Measurements from ENCODE around the gene RAB25. TPM values are rescaled to one million over a fixed set of nuclear protein-coding genes. Genes with fewer than 3 reads are reported as not detected.

The RAB25 gene
- total RNA-seq, 1 experiment from 2014 or later, result 141 TPM

DNA sequence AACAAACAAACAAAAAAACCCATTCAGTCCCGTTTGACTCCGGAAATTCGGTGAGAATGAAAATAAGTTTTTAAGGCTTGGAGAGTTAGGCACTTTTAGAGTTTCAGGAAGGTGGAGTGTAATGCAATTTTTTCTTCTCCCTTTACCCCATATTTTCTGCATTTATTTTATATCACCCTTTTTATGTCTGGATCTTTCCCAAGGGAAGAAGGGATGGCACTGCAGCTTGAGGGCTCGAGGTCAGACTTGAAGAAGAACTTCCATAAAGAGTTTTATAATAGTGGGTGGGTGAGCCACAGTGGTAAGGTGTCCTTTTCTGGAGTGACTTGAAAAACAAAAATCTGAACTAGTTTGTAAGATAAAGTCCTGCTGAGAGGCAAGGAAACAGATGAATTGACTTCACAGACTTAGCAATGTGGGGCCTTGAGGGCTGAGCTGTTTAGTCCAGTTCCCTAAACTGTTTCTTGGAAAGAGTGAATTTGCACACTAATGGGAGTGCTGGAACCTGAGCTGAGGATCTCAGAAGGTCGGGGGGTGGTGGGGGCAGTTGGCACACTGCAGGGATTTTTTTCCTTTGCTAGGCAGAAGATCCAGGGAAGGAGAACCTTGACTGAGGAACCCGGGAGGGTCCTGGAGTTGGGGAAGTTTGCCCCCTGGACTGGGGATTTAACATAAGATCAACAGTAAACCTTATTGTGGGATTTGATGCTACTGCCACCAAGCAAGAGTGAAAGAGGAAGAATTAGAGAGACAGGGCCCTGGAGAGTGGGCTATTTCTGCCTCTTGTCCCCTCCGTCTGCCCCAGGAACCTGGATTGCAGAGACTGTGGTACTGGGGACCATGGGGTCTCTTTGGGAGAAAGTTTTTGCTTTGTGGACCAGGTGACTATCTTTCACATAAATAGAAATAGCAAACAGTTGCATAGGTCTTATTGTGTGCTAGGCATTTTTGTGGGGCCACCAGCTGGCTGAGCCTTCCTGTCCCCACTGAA is 23.1 kb downstream of the RAB25 start:
- H3K27me3 ChIP-seq (replicated peaks; ENCODE audit: control insufficient read depth, insufficient read depth, low read length), result no peaks in the 10 kb centered on the region
- Mint-ChIP-seq H3K4me3 (ENCODE audit: unreplicated experiment) (peak overlapping the region; percentile 88), H3K27ac (ENCODE audit: unreplicated experiment) (peak overlapping the region; percentile 71), H3K36me3 (ENCODE audit: insufficient read depth, unreplicated experiment) (peaks cover 8% of the 10 kb centered on the region), H3K4me1 (ENCODE audit: low read depth, unreplicated experiment) (peaks cover 31% of the 10 kb centered on the region), H3K9me3 (ENCODE audit: unreplicated experiment) (no peaks in the 10 kb centered on the region), H3K27me3 (ENCODE audit: insufficient read depth, unreplicated experiment) (no peaks in the 10 kb centered on the region)
- TSS peak; percentile 59 for BruUV-seq (replicated peaks)
- peak overlapping the region; percentile 83 for H3K4me3 ChIP-seq (ENCODE audit: low read depth, low read length)
- no peaks in the 10 kb centered on the region for H3K9me3 ChIP-seq
- no peaks in the 10 kb centered on the region for H3K36me3 ChIP-seq (ENCODE audit: control insufficient read depth, insufficient read depth, low read length)
- intact Hi-C loops (cut with micrococcal nuclease; ENCODE audit: unreplicated experiment), result no loop called here
- peaks cover 34% of the 10 kb centered on the region for H3K4me1 ChIP-seq
- POLR2A ChIA-PET, result interaction anchor here (2.2 kb wide), 1 partner anchor 23 kb away, joined by 5 read pairs; the partner anchor contains the start of gene RAB25
- CTCF ChIA-PET, result interaction anchor here (0.9 to 1.3 kb wide), 2 partner anchors 33 to 141 kb away, joined by 3 read pairs; no protein-coding TSS in a partner anchor
- no peak for DNase-seq
- TF ChIP-seq, protein P1, sequence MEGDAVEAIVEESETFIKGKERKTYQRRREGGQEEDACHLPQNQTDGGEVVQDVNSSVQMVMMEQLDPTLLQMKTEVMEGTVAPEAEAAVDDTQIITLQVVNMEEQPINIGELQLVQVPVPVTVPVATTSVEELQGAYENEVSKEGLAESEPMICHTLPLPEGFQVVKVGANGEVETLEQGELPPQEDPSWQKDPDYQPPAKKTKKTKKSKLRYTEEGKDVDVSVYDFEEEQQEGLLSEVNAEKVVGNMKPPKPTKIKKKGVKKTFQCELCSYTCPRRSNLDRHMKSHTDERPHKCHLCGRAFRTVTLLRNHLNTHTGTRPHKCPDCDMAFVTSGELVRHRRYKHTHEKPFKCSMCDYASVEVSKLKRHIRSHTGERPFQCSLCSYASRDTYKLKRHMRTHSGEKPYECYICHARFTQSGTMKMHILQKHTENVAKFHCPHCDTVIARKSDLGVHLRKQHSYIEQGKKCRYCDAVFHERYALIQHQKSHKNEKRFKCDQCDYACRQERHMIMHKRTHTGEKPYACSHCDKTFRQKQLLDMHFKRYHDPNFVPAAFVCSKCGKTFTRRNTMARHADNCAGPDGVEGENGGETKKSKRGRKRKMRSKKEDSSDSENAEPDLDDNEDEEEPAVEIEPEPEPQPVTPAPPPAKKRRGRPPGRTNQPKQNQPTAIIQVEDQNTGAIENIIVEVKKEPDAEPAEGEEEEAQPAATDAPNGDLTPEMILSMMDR (IDR thresholded peaks at IDR 0.05; ENCODE audit: insufficient read depth in 1 of 2, low read depth in 1 of 2, low read length in 1 of 2, severe bottlenecking in 1 of 2, unreplicated experiment in 1 of 2), result no peak

DNA sequence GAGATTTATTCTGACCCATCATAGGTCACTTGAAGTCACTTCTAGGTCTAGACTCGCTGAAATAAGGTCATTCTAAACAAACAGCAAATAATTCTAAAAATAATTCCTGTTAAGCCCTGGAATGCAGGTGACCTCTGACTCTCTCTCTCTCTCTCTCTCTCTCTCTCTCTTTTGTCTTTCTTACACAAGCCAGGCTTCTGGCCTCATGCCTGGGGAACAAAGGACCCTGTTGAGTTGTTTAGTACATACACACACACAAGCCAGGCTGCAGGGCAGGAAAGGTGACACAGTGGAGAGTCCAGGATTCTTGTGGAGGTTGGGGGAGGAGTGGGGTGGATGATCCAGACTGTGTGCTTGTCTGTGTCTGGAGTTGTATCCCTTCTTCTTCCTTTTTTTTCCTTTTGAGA is 25.3 kb downstream of the RAB25 start:
- Mint-ChIP-seq H3K27me3 (ENCODE audit: insufficient read depth, unreplicated experiment) (no peaks in the 10 kb centered on the region), H3K9me3 (ENCODE audit: unreplicated experiment) (no peaks in the 10 kb centered on the region), H3K4me1 (ENCODE audit: low read depth, unreplicated experiment) (peaks cover 40% of the 10 kb centered on the region), H3K4me3 (ENCODE audit: unreplicated experiment) (peak overlapping the region; percentile 32), H3K36me3 (ENCODE audit: insufficient read depth, unreplicated experiment) (peaks cover 15% of the 10 kb centered on the region), H3K27ac (ENCODE audit: unreplicated experiment) (peak overlapping the region; percentile 81)
- Histone ChIP-seq H3K9me3 (no peaks in the 10 kb centered on the region), H3K36me3 (ENCODE audit: control insufficient read depth, insufficient read depth, low read length) (peaks cover 1% of the 10 kb centered on the region; the same call in 1 of the 2 replicates), H3K4me3 (ENCODE audit: low read depth, low read length) (no peak overlapping the region), H3K27me3 (replicated peaks; ENCODE audit: control insufficient read depth, insufficient read depth, low read length) (no peaks in the 10 kb centered on the region), H3K4me1 (peaks cover 39% of the 10 kb centered on the region)
- BruUV-seq (replicated peaks), result no TSS peak
- intact Hi-C loops (cut with micrococcal nuclease; ENCODE audit: unreplicated experiment), result loop anchor here (1.0 to 2.0 kb wide), 4 partner anchors 20 to 139 kb away; partner anchors contain the start of gene LAMTOR2
- POLR2A ChIA-PET, result interaction anchor here (0.7 kb wide), 1 partner anchor 32 kb away, joined by 4 read pairs; no protein-coding TSS in a partner anchor
- TF ChIP-seq, protein P1 (IDR thresholded peaks at IDR 0.05; ENCODE audit: insufficient read depth in 1 of 2, low read depth in 1 of 2, low read length in 1 of 2, severe bottlenecking in 1 of 2, unreplicated experiment in 1 of 2), result no peak
- peak; percentile 90 to 91 for DNase-seq
- CTCF ChIA-PET, result interaction anchor here (1.0 kb wide), 1 partner anchor 44 kb away, joined by 3 read pairs; no protein-coding TSS in a partner anchor

DNA sequence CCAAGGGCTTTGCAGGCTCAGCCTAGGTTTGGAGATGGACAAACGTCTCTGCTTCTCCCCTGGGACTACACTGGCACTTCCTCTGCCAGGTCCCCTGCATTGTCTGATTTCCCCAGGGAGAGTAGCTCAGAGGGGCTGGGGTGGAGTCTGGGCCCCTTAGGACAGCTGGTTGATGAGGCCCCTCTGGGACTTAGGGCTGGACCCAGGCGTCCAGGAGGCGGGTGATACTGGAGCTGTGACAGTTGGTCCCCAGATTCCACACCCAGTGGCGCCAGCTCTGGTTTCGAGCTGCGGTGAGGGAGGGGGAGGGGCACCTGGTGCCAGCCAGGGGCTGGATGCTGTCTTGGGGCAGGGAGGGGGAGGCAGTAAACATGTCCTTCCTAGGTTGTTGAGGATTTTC is 28.7 kb downstream of the RAB25 start:
- peaks cover 32% of the 10 kb centered on the region for H3K4me1 ChIP-seq
- POLR2A ChIA-PET, result no interaction called here

More for the DNA sequence above, 28.7 kb downstream of the RAB25 start:
- DNase-seq, result no peak
- Mint-ChIP-seq H3K9me3 (ENCODE audit: unreplicated experiment) (no peaks in the 10 kb centered on the region), H3K27me3 (ENCODE audit: insufficient read depth, unreplicated experiment) (no peaks in the 10 kb centered on the region), H3K27ac (ENCODE audit: unreplicated experiment) (no peak overlapping the region), H3K4me3 (ENCODE audit: unreplicated experiment) (no peak overlapping the region), H3K4me1 (ENCODE audit: low read depth, unreplicated experiment) (peaks cover 23% of the 10 kb centered on the region), H3K36me3 (ENCODE audit: insufficient read depth, unreplicated experiment) (peaks cover 15% of the 10 kb centered on the region)
- CTCF ChIA-PET, result interaction anchor here (0.7 to 1.9 kb wide), 3 partner anchors 41 to 135 kb away, joined by 3 to 11 read pairs (median 4); no protein-coding TSS in a partner anchor
- Histone ChIP-seq H3K4me3 (ENCODE audit: low read depth, low read length) (no peak overlapping the region), H3K27me3 (replicated peaks; ENCODE audit: control insufficient read depth, insufficient read depth, low read length) (no peaks in the 10 kb centered on the region), H3K9me3 (no peaks in the 10 kb centered on the region), H3K36me3 (ENCODE audit: control insufficient read depth, insufficient read depth, low read length) (peaks cover 1% of the 10 kb centered on the region; the same call in 1 of the 2 replicates)
- no TSS peak for BruUV-seq (replicated peaks)
- TF ChIP-seq, protein P1 (IDR thresholded peaks at IDR 0.05; ENCODE audit: insufficient read depth in 1 of 2, low read depth in 1 of 2, low read length in 1 of 2, severe bottlenecking in 1 of 2, unreplicated experiment in 1 of 2), result no peak
- intact Hi-C loops (cut with micrococcal nuclease; ENCODE audit: unreplicated experiment), result loop anchor here (1.0 kb wide), 1 partner anchor 41 kb away; no protein-coding TSS in a partner anchor

Data from Caco-2 (cell line).